SK-N-MC (cell line): Measurements from ENCODE around the gene IFT172.

Source experiments
- FOXP2 ChIP-seq: optimal IDR thresholded peaks from 2 replicates; pipeline ENCODE3; 2011; ENCODE audit warnings: mild to moderate bottlenecking, moderate library complexity; ENCODE audit not compliant: insufficient read depth; ENCODE audit errors: extremely low read length, control extremely low read depth
- POLR2AphosphoS5 ChIP-seq: IDR thresholded peaks from 2 replicates; pipeline ENCODE4 v1.6.1; 2012; ENCODE audit warnings: mild to moderate bottlenecking, low read depth, low read length, borderline replicate concordance

DNA sequence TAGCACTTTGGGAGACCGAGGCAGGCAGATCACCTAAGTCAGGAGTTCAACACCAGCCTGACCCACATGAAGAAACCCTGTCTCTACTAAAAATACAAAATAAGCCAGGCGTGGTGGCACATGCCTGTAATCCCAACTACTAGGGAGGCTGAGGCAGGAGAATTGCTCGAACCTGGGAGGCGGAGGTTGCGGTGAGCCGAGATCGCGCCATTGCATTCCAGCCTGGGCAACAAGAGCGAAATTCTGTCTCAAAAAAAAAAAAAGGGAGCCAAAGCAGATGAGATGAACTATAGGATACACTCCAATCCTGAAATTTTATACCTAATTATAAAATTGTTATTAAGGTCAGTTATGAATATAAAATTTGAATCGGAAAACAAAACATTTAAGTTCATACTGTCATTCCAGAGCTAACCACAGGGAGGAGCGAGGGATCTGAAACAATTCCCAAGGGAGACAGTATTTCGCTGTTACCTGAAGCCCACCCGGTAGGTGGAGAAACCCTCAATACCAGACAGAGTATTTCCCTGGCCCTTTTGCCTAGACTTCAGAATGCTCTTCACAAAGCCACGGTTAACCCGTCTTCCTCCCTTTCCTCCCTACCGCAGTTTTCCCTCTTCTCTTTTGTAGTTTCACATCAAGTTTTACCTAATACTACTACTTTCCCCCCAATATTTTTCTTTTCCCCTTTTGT lies 81.6 kb downstream of the IFT172 start:
- TF ChIP-seq POLR2AphosphoS5 = no peak
- TF ChIP-seq FOXP2 = no peak
